GM21423 (cell line): Measurements from ENCODE around the gene SLC2A1.

ENCODE experiments used
- ATAC-seq: cut with Tn5 transposase; IDR thresholded peaks from one replicate; pipeline ENCODE4 v1.9.1; 2021; ENCODE audit warnings: mild to moderate bottlenecking, moderate library complexity; ENCODE audit not compliant: unreplicated experiment

SLC2A1 gene

GRCh38 chr1:42944246-42944928 lies 14.3 kb downstream of the SLC2A1 start:
- ATAC-seq: no peak

DNA sequence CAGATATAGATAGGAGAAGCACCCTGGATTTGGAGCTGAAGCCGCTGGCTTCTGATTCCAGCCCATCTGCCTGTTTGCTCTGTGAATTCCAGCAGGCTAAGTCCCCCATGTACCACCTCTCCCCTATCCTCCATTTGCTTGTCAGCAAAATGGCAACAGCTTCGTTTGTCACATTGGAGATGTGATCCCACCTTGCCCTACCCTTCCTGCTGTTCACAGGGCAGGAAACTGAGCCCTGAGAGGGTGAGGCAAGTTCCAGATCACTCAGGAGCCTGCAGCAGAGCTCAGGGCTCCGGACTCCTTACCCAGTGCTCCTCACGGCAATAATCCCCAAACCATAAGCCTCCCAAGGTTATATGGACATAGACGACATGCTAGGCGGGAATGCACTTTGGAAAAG lies 14.9 kb downstream of the SLC2A1 start:
- ATAC-seq: no peak

- ATAC-seq: no peak
Observed at GRCh38 chr1:42943166-42943565, 15.5 kb downstream of the SLC2A1 start.

DNA sequence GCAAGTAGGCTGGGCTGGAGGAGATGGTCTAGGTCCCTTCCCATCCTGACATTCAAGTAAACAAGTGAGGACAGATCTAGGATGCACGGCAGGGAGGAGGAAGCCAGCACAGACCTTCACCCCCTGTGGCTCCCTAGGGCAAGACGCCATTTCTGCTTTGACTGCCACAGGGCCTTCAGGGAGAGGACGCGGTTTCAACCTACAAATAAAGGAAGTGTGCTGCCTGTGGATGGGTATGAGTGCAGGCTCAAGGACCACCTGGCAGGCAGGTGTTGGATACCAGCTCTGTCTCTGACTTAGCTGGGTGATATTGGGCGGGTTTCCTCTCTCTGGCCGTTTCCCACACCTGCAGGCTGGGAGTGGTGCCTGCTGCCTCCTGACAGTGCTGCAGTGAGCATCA lies 16.2 kb downstream of the SLC2A1 start:
- ATAC-seq: no peak

DNA sequence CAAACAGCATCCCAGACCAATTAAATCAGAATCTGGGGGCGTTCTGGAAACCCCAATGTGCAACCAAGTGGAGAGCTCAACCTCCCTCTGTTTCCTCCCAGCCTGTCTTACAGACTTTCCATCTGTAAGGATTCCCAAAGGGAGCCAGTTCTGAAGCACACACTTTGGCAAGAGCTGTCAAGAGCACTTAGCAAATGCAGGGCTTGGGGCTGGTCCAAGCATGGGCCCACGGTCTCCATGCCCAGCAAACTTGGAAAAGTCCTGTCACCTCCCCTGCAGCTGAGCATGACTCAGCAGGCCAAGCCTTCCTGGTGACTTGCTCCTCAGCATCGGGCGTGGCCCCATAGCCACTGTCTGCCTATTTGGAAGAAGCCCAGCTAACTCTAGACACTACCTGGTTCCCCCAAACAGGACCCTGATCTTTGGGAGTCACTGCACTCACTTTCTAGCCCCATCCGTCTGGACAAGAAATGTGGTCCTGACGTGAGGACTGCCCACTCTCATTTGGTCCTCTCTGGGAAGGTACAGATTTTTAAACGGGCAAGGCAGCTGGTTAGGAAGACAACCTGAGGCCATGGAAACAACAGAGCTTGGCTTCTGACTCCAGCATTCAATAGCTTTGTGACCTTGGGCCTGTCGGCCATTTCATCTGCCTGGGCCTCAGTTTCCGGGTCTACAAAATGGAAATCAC lies 16.9 kb downstream of the SLC2A1 start:
- ATAC-seq: no peak

- ATAC-seq: no peak
Observed at GRCh38 chr1:42940851-42941639, 17.6 kb downstream of the SLC2A1 start.

- ATAC-seq: no peak
Observed at GRCh38 chr1:42938645-42939615, 19.7 kb downstream of the SLC2A1 start.

DNA sequence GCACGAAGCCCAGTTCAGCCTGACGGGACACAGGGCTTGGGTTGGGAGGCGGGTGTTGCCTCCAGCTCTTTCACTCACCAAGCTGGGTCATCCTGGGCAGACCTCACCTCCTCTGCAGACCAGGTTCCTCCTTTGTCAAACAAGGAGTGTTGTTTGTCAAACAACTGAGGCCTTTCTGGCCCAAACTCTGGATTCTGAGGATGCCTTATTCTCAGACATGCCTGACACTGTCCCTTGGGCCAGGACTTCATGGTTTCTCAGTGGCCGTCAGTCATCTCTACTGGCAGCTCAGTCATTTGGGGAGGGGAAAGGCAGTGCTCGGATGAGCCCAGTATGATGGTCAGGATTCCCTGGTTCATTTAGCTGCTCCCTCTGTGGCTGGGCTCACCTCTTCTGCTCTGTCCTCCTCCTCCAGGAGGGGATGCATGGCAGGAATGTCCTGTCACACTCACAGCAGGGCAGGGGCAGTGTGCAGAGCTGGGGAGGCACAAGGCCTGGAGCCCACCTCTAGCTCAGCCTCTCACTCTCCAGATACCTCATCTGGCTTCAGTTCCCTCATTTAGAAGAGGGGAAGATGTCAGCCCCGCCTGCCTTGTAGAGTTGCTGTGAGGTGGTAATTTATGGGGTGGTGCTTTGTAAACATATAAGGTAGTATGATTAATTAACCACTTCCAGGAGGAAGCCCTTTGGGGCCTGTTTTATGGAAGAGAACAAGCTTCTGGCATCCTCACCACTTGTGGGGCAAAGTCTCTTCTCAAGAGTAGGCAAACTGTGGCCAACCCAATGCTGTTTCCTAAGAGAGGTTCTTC lies 20.6 kb downstream of the SLC2A1 start:
- no peak for ATAC-seq

DNA sequence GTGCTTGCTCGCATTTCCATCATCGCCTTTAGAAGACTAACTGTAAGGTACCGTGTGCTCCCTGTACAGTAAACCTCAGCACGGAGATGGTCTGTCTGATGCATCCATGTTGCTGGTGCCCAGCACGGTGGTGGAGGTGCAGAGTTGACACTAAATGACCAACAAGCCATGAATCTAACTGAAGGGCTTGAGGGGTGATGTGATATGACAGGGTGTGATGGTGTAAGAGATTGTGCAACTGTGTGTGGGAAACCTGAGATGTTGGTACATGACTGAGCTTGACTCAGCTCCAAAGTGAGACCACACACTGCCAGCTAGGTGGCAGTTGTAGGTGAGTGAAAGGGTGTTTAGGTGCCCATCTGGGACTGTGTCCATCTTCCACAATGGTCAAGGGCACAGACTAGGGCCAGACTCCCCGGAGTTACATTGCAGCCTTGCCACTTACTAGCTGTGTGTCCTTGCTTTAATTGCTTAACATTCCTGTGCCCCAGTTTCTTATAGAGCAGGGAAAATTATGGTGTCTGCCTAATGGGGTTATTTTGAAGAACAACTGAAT lies 21.4 kb downstream of the SLC2A1 start:
- no peak for ATAC-seq

DNA sequence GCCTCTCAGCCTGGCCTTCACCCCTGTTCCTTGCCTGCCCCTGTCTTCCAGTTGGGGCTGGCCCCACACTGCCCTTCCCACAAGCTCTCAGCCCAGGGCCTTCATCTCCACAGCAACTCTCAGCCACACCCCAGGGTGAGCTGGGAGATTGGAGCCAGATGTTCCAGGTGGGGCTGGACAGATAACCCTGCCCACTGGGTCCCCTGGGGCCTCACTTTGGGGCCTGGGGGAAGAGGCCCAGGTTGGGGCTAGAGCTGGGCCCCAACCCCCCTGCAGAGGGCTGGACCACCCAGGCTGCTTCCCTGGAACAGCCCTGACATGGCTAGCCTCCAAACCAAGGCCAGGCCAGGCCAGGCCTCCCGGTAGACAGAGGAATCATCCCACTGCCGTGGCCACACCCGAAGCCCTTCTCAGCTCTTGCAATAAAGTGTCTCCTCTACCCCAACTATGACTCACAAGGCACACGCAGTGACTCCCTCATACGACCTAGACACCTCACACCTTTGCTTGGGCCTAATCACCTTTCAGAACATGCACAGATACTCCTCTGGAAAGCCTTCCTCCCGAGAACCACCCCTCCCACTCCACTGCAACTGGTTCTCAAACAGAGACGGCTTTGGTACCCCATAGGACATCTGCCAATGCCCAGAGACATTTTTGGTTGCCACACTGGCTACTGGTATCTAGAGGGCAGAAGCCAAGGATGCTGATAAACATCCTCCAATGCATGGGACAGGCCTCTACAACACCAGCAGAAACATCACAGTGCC lies 22.2 kb downstream of the SLC2A1 start:
- ATAC-seq: no peak

- ATAC-seq: no peak
Observed at GRCh38 chr1:42935971-42936308, 22.7 kb downstream of the SLC2A1 start.

- ATAC-seq: no peak
Observed at GRCh38 chr1:42935313-42935895, 23.3 kb downstream of the SLC2A1 start.

GRCh38 chr1:42934541-42935312 lies 23.9 kb downstream of the SLC2A1 start:
- no peak for ATAC-seq

DNA sequence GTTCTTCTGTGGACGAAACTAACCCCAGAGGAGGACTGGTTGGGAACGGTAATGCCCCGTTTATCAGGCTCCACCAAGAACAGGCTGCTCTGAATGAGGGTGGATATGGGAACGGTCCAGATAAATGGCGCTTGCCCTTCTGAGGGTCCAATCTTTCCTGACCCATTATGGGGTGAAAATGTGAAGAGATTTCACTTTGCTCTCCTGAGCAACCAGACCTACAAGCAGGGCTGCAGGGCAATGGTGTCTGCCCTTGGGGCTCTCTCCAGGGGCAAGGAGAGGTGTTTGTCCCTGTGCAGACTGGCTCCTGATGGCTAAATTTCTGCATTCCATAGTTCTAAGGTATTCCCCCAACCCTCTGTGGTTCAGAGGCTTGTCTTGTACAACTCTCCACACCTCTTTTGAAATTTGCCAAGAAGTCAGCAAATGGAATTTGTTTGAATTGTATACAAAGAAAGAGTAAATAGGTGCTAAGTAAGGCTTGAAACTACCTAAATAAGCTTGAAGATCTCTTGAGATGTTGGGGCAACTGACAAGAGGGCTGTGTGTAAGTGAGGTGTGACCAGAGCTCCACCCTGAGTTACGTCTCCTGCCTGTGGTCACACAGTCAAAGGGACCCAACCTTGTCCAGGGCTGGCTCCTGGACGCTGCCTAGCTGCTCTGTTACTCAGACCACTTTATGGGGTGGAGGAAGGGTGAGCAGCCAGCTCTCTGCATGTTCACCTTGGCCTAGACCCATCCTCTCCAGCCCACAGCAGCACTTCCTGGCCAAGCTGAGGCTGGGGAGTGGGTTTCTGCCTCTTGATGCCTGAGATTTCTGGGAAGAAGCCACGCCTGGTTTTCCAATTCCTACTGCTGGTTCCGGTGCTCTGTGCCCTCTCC lies 24.8 kb downstream of the SLC2A1 start:
- no peak for ATAC-seq

DNA sequence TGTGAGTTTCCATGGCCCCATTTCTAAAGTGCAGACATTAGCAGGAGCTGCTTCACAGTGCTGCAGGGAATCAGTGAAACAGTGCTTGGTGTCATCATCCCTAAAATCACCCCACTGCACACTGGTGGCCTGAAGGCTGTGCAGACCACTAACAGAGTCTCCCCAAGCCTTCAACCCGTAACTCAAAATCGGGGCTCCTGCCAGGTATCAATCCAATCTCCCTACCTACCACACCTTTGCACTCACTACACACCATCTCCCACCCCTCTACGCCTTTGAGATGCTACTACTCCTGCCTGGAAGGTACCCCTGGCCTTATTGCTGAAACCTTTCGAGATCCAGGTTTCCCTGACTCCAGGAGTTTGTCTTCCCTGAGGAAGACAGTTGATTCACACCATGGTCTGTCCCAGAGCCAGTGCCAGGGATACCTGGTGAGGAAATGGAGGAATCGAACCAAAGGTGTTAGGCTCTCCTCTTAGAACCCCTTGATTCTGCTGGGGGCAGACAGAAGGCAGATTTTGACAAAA lies 25.5 kb downstream of the SLC2A1 start:
- no peak for ATAC-seq

- no peak for ATAC-seq
Observed at GRCh38 chr1:42932442-42932941, 26.2 kb downstream of the SLC2A1 start.
